ENCODE data around the gene ETAA1. TPM values are rescaled to one million over a fixed set of nuclear protein-coding genes. Genes with fewer than 3 reads are reported as not detected.

Gene ETAA1
- total and polyA plus RNA-seq, 7 experiments from 2014 or later = 4.4 to 16.4 (median 9.7) TPM

GRCh38 chr2:67399144-67399543 lies 2.0 kb downstream of the ETAA1 start:
- intact Hi-C loops (cut with micrococcal nuclease) = loop anchor here (5.0 to 10.0 kb wide), 4 partner anchors 758 to 1964 kb away; partner anchors contain the start of genes APLF (in 1 of the 2), FBXO48 (in 1 of the 2), PNO1 (in 1 of the 2) and PPP3R1 (in 1 of the 2)
- Histone ChIP-seq H3K4me1 (ENCODE audit: control insufficient read depth in 2 of 2, insufficient read depth in 2 of 2, low read length in 2 of 2) (no peaks in the 10 kb centered on the region), H3K4me3 (ENCODE audit: low read length) (no peak overlapping the region), H3K27ac (ENCODE audit: low read depth, low read length) (no peak overlapping the region), H3K9me3 (ENCODE audit: control insufficient read depth in 2 of 3, low read length in 3 of 3) (no peaks in the 10 kb centered on the region), H3K27me3 (ENCODE audit: control insufficient read depth in 2 of 2, insufficient read depth in 2 of 2, low read length in 2 of 2) (no peaks in the 10 kb centered on the region), H3K36me3 (ENCODE audit: control insufficient read depth in 2 of 3, insufficient read depth in 3 of 3, low read length in 3 of 3) (peaks cover 0 to 11% (median 0%) of the 10 kb centered on the region in 3 experiments)
- Mint-ChIP-seq H3K36me3 (peaks cover 5 to 18% (median 13%) of the 10 kb centered on the region in 5 donors), H3K27ac (peak overlapping the region in 1 of 9 donors; percentile 98), H3K9me3 (peaks cover 0 to 3% (median 0%) of the 10 kb centered on the region in 11 donors), H3K27me3 (no peaks in the 10 kb centered on the region), H3K4me3 (peak overlapping the region in 2 of 10 donors; percentile 92 to 99), H3K4me1 (peaks cover 9 to 26% (median 19%) of the 10 kb centered on the region in 7 donors)
- no peak for DNase-seq
- CTCF ChIA-PET = no interaction called here
- POLR2A ChIA-PET = no interaction called here
- ATAC-seq = no peak

GRCh38 chr2:67399831-67400489 lies 2.8 kb downstream of the ETAA1 start:
- intact Hi-C loops (cut with micrococcal nuclease) = loop anchor here (5.0 to 10.0 kb wide), 4 partner anchors 757 to 1965 kb away; partner anchors contain the start of genes APLF (in 1 of the 2), FBXO48 (in 1 of the 2), PNO1 (in 1 of the 2) and PPP3R1 (in 1 of the 2)
- peaks cover 0 to 4% (median 0%) of the 10 kb centered on the region in 11 donors for H3K9me3 Mint-ChIP-seq
- peaks cover 5 to 27% (median 21%) of the 10 kb centered on the region in 5 donors for H3K36me3 Mint-ChIP-seq
- H3K27me3 Mint-ChIP-seq = no peaks in the 10 kb centered on the region
- Histone ChIP-seq H3K27ac (ENCODE audit: low read depth, low read length) (no peak overlapping the region), H3K4me1 (ENCODE audit: control insufficient read depth in 2 of 2, insufficient read depth in 2 of 2, low read length in 2 of 2) (no peaks in the 10 kb centered on the region), H3K4me3 (ENCODE audit: low read length) (no peak overlapping the region), H3K9me3 (ENCODE audit: control insufficient read depth in 2 of 3, low read length in 3 of 3) (no peaks in the 10 kb centered on the region), H3K27me3 (ENCODE audit: control insufficient read depth in 2 of 2, insufficient read depth in 2 of 2, low read length in 2 of 2) (no peaks in the 10 kb centered on the region), H3K36me3 (ENCODE audit: control insufficient read depth in 2 of 3, insufficient read depth in 3 of 3, low read length in 3 of 3) (peaks cover 0 to 11% (median 0%) of the 10 kb centered on the region in 3 experiments)
- H3K4me1 Mint-ChIP-seq = peaks cover 9 to 28% (median 24%) of the 10 kb centered on the region in 7 donors
- ChIA-PET CTCF (no interaction called here), POLR2A (no interaction called here)
- no peak overlapping the region for H3K27ac Mint-ChIP-seq
- ATAC-seq (no peak), DNase-seq (no peak)
- H3K4me3 Mint-ChIP-seq = peak overlapping the region in 2 of 10 donors; percentile 32 to 55

DNA sequence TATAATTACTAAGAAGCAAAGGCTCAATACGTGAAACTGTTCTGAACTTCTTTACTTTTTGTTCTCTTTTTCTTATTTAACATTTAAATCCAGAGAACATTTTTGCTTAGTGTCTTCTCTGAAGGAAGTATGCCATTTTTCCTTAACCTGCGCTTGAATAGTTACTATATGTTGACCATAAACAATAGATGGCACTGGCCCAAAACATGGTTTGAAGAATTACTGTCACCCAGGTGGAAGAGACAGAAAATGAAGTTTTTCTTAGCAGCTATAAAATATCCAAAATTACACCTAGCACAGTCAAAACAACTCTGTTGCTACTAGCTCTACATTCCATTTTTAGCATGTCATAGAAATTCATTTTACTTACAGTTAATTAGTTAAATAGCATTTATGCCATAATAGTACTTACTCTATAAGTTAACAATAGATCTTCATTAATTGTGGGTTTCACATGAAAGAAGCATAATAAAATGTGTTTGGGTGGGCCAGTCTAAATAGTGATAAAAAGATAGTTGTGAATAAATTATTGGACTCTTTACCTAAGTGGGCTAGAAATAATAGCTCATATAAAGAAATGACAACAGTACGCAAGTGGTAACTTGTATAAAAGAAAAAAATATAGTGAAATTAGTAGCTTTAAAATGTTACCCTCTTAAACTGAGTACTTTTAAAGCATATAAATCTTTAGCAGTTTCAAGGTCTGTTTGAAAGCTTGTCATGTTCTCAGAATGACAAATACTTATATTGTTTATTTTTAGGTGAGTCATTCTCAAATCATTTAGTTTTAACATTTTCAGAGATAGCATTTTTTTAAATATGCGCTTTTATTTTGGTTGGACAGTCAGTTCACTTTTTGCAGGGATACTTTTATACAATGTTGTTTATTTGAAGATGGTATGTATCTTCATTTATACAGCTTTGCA lies 3.7 kb downstream of the ETAA1 start:
- peaks cover 13 to 33% (median 24%) of the 10 kb centered on the region in 7 donors for H3K4me1 Mint-ChIP-seq

DNA sequence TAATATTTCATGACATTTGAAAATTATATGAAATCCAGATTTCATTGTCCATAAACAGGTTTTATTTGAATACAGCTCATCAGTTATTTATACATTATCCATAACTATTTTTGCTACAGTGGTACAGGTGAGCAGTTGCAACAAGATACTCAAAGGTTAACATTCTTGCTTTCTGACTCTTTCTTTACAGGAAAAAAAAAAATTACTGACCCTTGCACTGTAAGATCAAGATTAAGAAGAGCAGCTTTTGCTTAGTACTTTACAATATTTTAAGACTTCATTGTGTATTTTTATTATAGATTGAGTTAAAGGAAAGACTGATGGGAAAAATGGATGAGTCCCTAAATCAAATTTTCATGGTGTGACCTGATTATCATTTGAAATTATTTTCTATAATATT lies 11.2 kb downstream of the ETAA1 start:
- H3K9me3 Mint-ChIP-seq = peaks cover 0 to 2% (median 0%) of the 10 kb centered on the region in 11 donors
- no peak overlapping the region for H3K4me3 Mint-ChIP-seq
- no peak overlapping the region for H3K27ac Mint-ChIP-seq
- H3K4me1 Mint-ChIP-seq = peaks cover 7 to 26% (median 13%) of the 10 kb centered on the region in 7 donors
- H3K36me3 ChIP-seq (ENCODE audit: control insufficient read depth in 2 of 3, insufficient read depth in 3 of 3, low read length in 3 of 3) = peaks cover 0 to 4% (median 3%) of the 10 kb centered on the region in 3 experiments
- intact Hi-C loops (cut with micrococcal nuclease) = no loop called here
- H3K9me3 ChIP-seq (ENCODE audit: control insufficient read depth in 2 of 3, low read length in 3 of 3) = no peaks in the 10 kb centered on the region
- no peaks in the 10 kb centered on the region for H3K4me1 ChIP-seq (ENCODE audit: control insufficient read depth in 2 of 2, insufficient read depth in 2 of 2, low read length in 2 of 2)
- no peak for DNase-seq
- no peak overlapping the region for H3K4me3 ChIP-seq (ENCODE audit: low read length)
- ChIA-PET POLR2A (no interaction called here), CTCF (no interaction called here)
- ATAC-seq = no peak
- H3K27ac ChIP-seq (ENCODE audit: low read depth, low read length) = no peak overlapping the region
- H3K27me3 ChIP-seq (ENCODE audit: control insufficient read depth in 2 of 2, insufficient read depth in 2 of 2, low read length in 2 of 2) = no peaks in the 10 kb centered on the region
- H3K36me3 Mint-ChIP-seq = peaks cover 8 to 49% (median 34%) of the 10 kb centered on the region in 5 donors
- no peaks in the 10 kb centered on the region for H3K27me3 Mint-ChIP-seq

More for the DNA sequence above, 3.7 kb downstream of the ETAA1 start:
- ChIA-PET POLR2A (no interaction called here), CTCF (no interaction called here)
- intact Hi-C loops (cut with micrococcal nuclease) = no loop called here
- H3K27me3 Mint-ChIP-seq = no peaks in the 10 kb centered on the region
- H3K27me3 ChIP-seq (ENCODE audit: control insufficient read depth in 2 of 2, insufficient read depth in 2 of 2, low read length in 2 of 2) = no peaks in the 10 kb centered on the region
- no peaks in the 10 kb centered on the region for H3K9me3 ChIP-seq (ENCODE audit: control insufficient read depth in 2 of 3, low read length in 3 of 3)
- no peak overlapping the region for H3K4me3 ChIP-seq (ENCODE audit: low read length)
- H3K9me3 Mint-ChIP-seq = peaks cover 0 to 4% (median 0%) of the 10 kb centered on the region in 11 donors
- peaks cover 8 to 32% (median 28%) of the 10 kb centered on the region in 5 donors for H3K36me3 Mint-ChIP-seq
- H3K4me3 Mint-ChIP-seq = no peak overlapping the region
- DNase-seq (no peak), ATAC-seq (no peak)
- H3K36me3 ChIP-seq (ENCODE audit: control insufficient read depth in 2 of 3, insufficient read depth in 3 of 3, low read length in 3 of 3) = peaks cover 0 to 11% (median 0%) of the 10 kb centered on the region in 3 experiments
- no peaks in the 10 kb centered on the region for H3K4me1 ChIP-seq (ENCODE audit: control insufficient read depth in 2 of 2, insufficient read depth in 2 of 2, low read length in 2 of 2)
- H3K27ac ChIP-seq (ENCODE audit: low read depth, low read length) = no peak overlapping the region
- H3K27ac Mint-ChIP-seq = no peak overlapping the region

- Mint-ChIP-seq H3K27me3 (no peaks in the 10 kb centered on the region), H3K36me3 (peaks cover 0 to 21% (median 10%) of the 10 kb centered on the region in 5 donors), H3K4me3 (no peak overlapping the region), H3K27ac (no peak overlapping the region), H3K4me1 (peaks cover 0 to 4% (median 0%) of the 10 kb centered on the region in 7 donors), H3K9me3 (peaks cover 0 to 1% (median 0%) of the 10 kb centered on the region in 11 donors)
- ChIA-PET CTCF (no interaction called here), POLR2A (no interaction called here)
- DNase-seq (no peak), ATAC-seq (no peak)
- no peaks in the 10 kb centered on the region for H3K9me3 ChIP-seq (ENCODE audit: control insufficient read depth in 2 of 3, low read length in 3 of 3)
- H3K4me1 ChIP-seq (ENCODE audit: control insufficient read depth in 2 of 2, insufficient read depth in 2 of 2, low read length in 2 of 2) = no peaks in the 10 kb centered on the region
- H3K4me3 ChIP-seq (ENCODE audit: low read length) = no peak overlapping the region
- H3K27ac ChIP-seq (ENCODE audit: low read depth, low read length) = no peak overlapping the region
- intact Hi-C loops (cut with micrococcal nuclease) = no loop called here
- peaks cover 0 to 3% (median 0%) of the 10 kb centered on the region in 3 experiments for H3K36me3 ChIP-seq (ENCODE audit: control insufficient read depth in 2 of 3, insufficient read depth in 3 of 3, low read length in 3 of 3)
- H3K27me3 ChIP-seq (ENCODE audit: control insufficient read depth in 2 of 2, insufficient read depth in 2 of 2, low read length in 2 of 2) = no peaks in the 10 kb centered on the region
These were observed 15.3 kb downstream of the ETAA1 start for GRCh38 chr2:67412424-67412823.

GRCh38 chr2:67414867-67415266 lies 17.7 kb downstream of the ETAA1 start:
- intact Hi-C loops (cut with micrococcal nuclease) = no loop called here
- CTCF ChIA-PET = no interaction called here
- H3K4me1 ChIP-seq (ENCODE audit: control insufficient read depth in 2 of 2, insufficient read depth in 2 of 2, low read length in 2 of 2) = no peaks in the 10 kb centered on the region
- no peak overlapping the region for H3K4me3 ChIP-seq (ENCODE audit: low read length)
- Mint-ChIP-seq H3K9me3 (peaks cover 0 to 1% (median 0%) of the 10 kb centered on the region in 11 donors), H3K4me1 (no peaks in the 10 kb centered on the region), H3K27me3 (no peaks in the 10 kb centered on the region), H3K36me3 (peaks cover 0 to 15% (median 4%) of the 10 kb centered on the region in 5 donors), H3K4me3 (no peak overlapping the region), H3K27ac (no peak overlapping the region)
- ATAC-seq (no peak), DNase-seq (no peak)
- H3K27ac ChIP-seq (ENCODE audit: low read depth, low read length) = no peak overlapping the region
- POLR2A ChIA-PET = no interaction called here
- peaks cover 0 to 3% (median 0%) of the 10 kb centered on the region in 3 experiments for H3K36me3 ChIP-seq (ENCODE audit: control insufficient read depth in 2 of 3, insufficient read depth in 3 of 3, low read length in 3 of 3)
- H3K9me3 ChIP-seq (ENCODE audit: control insufficient read depth in 2 of 3, low read length in 3 of 3) = no peaks in the 10 kb centered on the region
- H3K27me3 ChIP-seq (ENCODE audit: control insufficient read depth in 2 of 2, insufficient read depth in 2 of 2, low read length in 2 of 2) = no peaks in the 10 kb centered on the region

Data from naive thymus-derived CD4-positive, alpha-beta T cell (primary cell).